ENCODE results near the gene RHOH.

The RHOH gene

DNA sequence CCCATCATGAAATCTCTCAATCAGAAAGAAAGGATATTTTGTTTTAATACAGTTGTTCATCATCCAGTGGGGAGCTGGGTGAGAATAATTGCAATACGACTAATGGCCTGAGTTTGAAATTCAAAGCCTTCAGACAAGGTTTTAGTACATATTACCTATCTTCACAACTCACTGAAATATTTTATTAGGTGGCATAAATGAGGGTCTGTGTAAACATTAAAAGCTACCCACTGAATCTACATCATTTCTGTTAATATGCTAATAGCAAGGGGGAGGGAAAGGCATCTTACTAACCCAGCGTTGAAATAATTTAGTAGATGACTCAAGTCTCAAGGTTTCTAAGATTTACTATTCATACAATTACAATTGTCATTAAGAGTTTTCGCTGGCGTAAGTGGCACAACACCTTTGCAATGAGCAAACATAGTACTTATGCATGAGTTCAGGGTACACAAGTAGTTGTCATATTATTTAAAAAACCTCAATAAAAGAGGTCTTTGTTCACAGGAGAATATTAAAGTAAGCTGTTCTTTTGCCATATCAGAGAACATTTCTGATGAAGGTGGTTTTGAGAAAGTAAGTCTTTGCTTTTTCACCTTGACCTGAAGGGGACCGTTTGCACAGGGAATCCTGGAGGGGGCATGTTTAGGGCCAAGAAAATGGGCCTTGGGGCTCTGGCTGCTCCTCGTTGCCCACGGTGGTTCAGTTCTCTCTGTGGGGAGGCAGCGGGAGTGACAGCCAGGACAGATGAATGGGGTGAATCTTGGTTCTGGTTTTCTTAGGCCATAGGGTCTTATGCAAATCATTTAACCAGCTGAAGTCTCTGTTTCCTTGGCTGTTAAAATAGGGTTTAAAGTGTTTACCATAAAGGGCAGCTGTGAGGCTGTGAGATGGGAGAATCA lies 4.5 kb upstream of the RHOH start:
- no peak for DNase-seq (ENCODE audit: low read depth)
- TF ChIP-seq, protein P1, sequence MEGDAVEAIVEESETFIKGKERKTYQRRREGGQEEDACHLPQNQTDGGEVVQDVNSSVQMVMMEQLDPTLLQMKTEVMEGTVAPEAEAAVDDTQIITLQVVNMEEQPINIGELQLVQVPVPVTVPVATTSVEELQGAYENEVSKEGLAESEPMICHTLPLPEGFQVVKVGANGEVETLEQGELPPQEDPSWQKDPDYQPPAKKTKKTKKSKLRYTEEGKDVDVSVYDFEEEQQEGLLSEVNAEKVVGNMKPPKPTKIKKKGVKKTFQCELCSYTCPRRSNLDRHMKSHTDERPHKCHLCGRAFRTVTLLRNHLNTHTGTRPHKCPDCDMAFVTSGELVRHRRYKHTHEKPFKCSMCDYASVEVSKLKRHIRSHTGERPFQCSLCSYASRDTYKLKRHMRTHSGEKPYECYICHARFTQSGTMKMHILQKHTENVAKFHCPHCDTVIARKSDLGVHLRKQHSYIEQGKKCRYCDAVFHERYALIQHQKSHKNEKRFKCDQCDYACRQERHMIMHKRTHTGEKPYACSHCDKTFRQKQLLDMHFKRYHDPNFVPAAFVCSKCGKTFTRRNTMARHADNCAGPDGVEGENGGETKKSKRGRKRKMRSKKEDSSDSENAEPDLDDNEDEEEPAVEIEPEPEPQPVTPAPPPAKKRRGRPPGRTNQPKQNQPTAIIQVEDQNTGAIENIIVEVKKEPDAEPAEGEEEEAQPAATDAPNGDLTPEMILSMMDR (IDR thresholded peaks at IDR 0.05; ENCODE audit: control insufficient read depth, insufficient read depth, low read depth, low read length, missing control alignments) = no peak
- H3K4me3 ChIP-seq (ENCODE audit: control insufficient read depth, low read depth, low read length) = no peak overlapping the region

DNA sequence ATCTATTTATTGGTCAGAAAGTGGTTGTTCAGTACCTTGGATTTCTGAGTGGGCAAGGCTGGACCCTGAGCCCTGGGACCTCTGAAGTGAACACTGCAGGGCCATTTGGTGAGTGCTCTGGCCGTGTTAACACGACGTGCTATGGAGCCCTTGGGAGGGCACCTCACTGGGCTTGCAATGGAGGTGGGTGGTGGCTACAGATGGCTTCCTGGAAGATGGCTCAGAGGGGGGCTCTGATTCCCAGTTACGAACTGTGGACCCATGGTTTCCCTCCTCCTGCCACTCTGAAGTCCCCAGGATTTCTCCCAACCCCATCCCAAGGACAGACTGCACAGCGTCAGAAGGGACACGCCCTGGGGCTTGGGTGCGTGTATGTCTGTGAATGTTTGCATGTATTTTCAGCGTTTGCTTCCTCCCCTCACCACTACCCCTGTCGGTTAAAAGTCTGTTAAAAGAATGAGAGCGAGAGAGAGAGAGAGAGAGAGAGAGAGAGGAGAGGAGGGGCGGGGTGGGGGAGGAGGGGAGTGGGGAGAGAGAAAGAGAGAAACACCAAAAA lies 3.7 kb upstream of the RHOH start:
- no peak overlapping the region for H3K4me3 ChIP-seq (ENCODE audit: control insufficient read depth, low read depth, low read length)
- DNase-seq (ENCODE audit: low read depth) = no peak

DNA sequence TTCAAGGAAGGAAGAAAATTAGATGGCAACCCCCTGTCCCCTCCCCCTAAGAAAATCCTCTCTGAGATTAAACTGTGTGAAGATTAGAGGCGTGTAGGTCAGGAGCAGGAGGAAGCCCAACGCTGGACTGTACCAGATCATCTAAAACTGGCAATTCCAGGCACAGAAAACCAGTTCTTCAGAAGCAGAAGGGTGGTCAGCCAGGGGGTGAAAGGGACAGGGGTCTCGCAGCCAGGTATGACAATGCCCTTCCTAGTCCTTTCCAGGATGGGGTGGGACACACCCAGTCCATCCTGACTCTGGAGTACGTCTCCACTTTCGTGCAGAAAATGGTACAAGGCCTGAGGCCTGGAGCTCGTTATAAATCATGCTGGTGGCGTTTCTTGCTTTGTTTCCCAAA lies 3.3 kb upstream of the RHOH start:
- no peak for DNase-seq (ENCODE audit: low read depth)
- H3K4me3 ChIP-seq (ENCODE audit: control insufficient read depth, low read depth, low read length) = no peak overlapping the region
- TF ChIP-seq, protein P1 (IDR thresholded peaks at IDR 0.05; ENCODE audit: control insufficient read depth, insufficient read depth, low read depth, low read length, missing control alignments) = no peak

More for the DNA sequence above, 3.7 kb upstream of the RHOH start:
- TF ChIP-seq, protein P1 (IDR thresholded peaks at IDR 0.05; ENCODE audit: control insufficient read depth, insufficient read depth, low read depth, low read length, missing control alignments) = no peak

DNA sequence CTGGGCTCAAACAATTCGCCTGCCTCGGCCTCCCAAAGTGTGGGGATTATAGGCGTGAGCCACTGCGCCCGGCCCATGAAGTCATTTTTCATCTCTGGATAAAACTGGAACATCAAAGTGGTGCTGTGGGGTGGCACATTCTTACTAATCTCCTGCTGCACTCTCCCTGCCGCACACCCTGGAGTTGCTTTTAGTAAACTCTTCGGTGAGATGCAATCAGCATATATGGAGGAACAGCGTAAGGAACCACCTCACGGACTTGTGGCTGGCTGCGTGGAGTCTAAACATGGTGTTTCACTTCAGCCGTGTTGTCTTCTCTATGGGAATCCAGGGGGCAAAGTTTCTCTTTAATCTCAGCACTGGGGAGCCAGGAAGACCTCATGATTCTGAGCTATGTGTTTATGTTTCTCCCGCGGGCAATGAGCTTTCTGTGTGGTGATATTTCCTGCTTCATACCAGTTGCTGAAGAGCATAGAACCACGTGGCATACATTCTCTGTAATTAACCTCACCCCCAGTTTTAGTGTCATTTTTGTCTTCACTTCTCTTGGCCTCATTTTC lies 2.1 kb upstream of the RHOH start:
- H3K4me3 ChIP-seq (ENCODE audit: control insufficient read depth, low read depth, low read length) = no peak overlapping the region

GRCh38 chr4:40195182-40196177 lies 1.4 kb upstream of the RHOH start:
- no peak for DNase-seq (ENCODE audit: low read depth)
- TF ChIP-seq, protein P1 (IDR thresholded peaks at IDR 0.05; ENCODE audit: control insufficient read depth, insufficient read depth, low read depth, low read length, missing control alignments) = no peak
- no peak overlapping the region for H3K4me3 ChIP-seq (ENCODE audit: control insufficient read depth, low read depth, low read length)

More for the DNA sequence above, 2.1 kb upstream of the RHOH start:
- TF ChIP-seq, protein P1 (IDR thresholded peaks at IDR 0.05; ENCODE audit: control insufficient read depth, insufficient read depth, low read depth, low read length, missing control alignments) = no peak
- DNase-seq (ENCODE audit: low read depth) = no peak

DNA sequence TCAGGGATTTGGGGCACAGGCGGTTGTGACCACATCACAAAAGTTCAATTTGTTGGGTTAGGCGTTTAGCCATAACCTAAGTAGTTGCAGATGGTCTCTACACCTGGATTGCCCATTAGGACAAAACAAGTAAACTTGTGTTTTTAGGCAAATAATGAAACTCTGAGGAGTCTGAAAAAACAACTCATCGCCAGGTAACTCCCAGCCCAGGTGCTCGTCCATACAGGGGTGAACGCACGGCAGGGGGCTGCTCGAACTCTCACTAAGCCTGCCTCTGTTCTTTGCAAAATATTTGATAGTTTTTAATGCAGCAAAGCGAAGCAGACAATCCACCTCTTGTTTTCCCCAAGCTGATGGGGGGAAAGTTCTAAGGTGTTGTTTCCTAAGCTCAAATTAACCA lies 559 bp upstream of the RHOH start:
- TF ChIP-seq, protein P1 (IDR thresholded peaks at IDR 0.05; ENCODE audit: control insufficient read depth, insufficient read depth, low read depth, low read length, missing control alignments) = no peak
- no peak overlapping the region for H3K4me3 ChIP-seq (ENCODE audit: control insufficient read depth, low read depth, low read length)
- no peak for DNase-seq (ENCODE audit: low read depth)

All from AG09309 (cell line).